ENCODE results near the gene CNKSR2. TPM values are rescaled to one million over a fixed set of nuclear protein-coding genes. Genes with fewer than 3 reads are reported as not detected.

CNKSR2 gene
- total RNA-seq, 1 donor from 2014 or later: 1.7 TPM

GRCh38 chrX:21373637-21374162 is 518 bp upstream of the CNKSR2 start:
- peak overlapping the region; percentile 61 for H3K4me3 Mint-ChIP-seq (ENCODE audit: unreplicated experiment)
- no peak for TF ChIP-seq CTCF (IDR thresholded peaks at IDR 0.05)
- no peaks in the 10 kb centered on the region for H3K36me3 Mint-ChIP-seq (ENCODE audit: low read depth)

GRCh38 chrX:21374994-21375707 is 933 bp downstream of the CNKSR2 start:
- peaks cover 29% of the 10 kb centered on the region for H3K27me3 Mint-ChIP-seq (ENCODE audit: low read depth)
- no peaks in the 10 kb centered on the region for H3K9me3 Mint-ChIP-seq (ENCODE audit: low read depth)
- no peak for DNase-seq (ENCODE audit: low spot score)
- peaks cover 5% of the 10 kb centered on the region for H3K4me1 Mint-ChIP-seq (ENCODE audit: low read depth)
- peak overlapping the region; percentile 89 for H3K4me3 Mint-ChIP-seq (ENCODE audit: unreplicated experiment)
- H3K27ac Mint-ChIP-seq (ENCODE audit: unreplicated experiment): no peak overlapping the region
- no peak for TF ChIP-seq CTCF (IDR thresholded peaks at IDR 0.05)
- no peaks in the 10 kb centered on the region for H3K36me3 Mint-ChIP-seq (ENCODE audit: low read depth)

More at GRCh38 chrX:21373637-21374162, 518 bp upstream of the CNKSR2 start:
- no peak for DNase-seq (ENCODE audit: low spot score)
- peaks cover 37% of the 10 kb centered on the region for H3K27me3 Mint-ChIP-seq (ENCODE audit: low read depth)
- H3K4me1 Mint-ChIP-seq (ENCODE audit: low read depth): peaks cover 5% of the 10 kb centered on the region
- H3K9me3 Mint-ChIP-seq (ENCODE audit: low read depth): no peaks in the 10 kb centered on the region
- H3K27ac Mint-ChIP-seq (ENCODE audit: unreplicated experiment): no peak overlapping the region

- peak; percentile 39 for TF ChIP-seq CTCF (IDR thresholded peaks at IDR 0.05)
- H3K27ac Mint-ChIP-seq (ENCODE audit: unreplicated experiment): no peak overlapping the region
- H3K9me3 Mint-ChIP-seq (ENCODE audit: low read depth): no peaks in the 10 kb centered on the region
- H3K36me3 Mint-ChIP-seq (ENCODE audit: low read depth): no peaks in the 10 kb centered on the region
- peaks cover 5% of the 10 kb centered on the region for H3K4me1 Mint-ChIP-seq (ENCODE audit: low read depth)
- DNase-seq (ENCODE audit: low spot score): no peak
- peak overlapping the region; percentile 89 for H3K4me3 Mint-ChIP-seq (ENCODE audit: unreplicated experiment)
- H3K27me3 Mint-ChIP-seq (ENCODE audit: low read depth): peaks cover 30% of the 10 kb centered on the region
These were observed 1.4 kb downstream of the CNKSR2 start for GRCh38 chrX:21375708-21376009.

- no peaks in the 10 kb centered on the region for H3K36me3 Mint-ChIP-seq (ENCODE audit: low read depth)
- TF ChIP-seq CTCF (IDR thresholded peaks at IDR 0.05): no peak
- no peak for DNase-seq (ENCODE audit: low spot score)
- no peak overlapping the region for H3K4me3 Mint-ChIP-seq (ENCODE audit: unreplicated experiment)
- peaks cover 32% of the 10 kb centered on the region for H3K27me3 Mint-ChIP-seq (ENCODE audit: low read depth)
- H3K9me3 Mint-ChIP-seq (ENCODE audit: low read depth): no peaks in the 10 kb centered on the region
- no peak overlapping the region for H3K27ac Mint-ChIP-seq (ENCODE audit: unreplicated experiment)
- peaks cover 5% of the 10 kb centered on the region for H3K4me1 Mint-ChIP-seq (ENCODE audit: low read depth)
These were observed 2.4 kb downstream of the CNKSR2 start for GRCh38 chrX:21376636-21377035.

- no peak overlapping the region for H3K4me3 Mint-ChIP-seq (ENCODE audit: unreplicated experiment)
- no peak overlapping the region for H3K27ac Mint-ChIP-seq (ENCODE audit: unreplicated experiment)
- H3K9me3 Mint-ChIP-seq (ENCODE audit: low read depth): no peaks in the 10 kb centered on the region
- peaks cover 29% of the 10 kb centered on the region for H3K27me3 Mint-ChIP-seq (ENCODE audit: low read depth)
- H3K36me3 Mint-ChIP-seq (ENCODE audit: low read depth): no peaks in the 10 kb centered on the region
- TF ChIP-seq CTCF (IDR thresholded peaks at IDR 0.05): no peak
- DNase-seq (ENCODE audit: low spot score): no peak
- no peaks in the 10 kb centered on the region for H3K4me1 Mint-ChIP-seq (ENCODE audit: low read depth)
These were observed 5.8 kb downstream of the CNKSR2 start for GRCh38 chrX:21379991-21380390.

Data from chondrocyte (in vitro differentiated cells).